Endothelial cell (in vitro differentiated cells): ENCODE results near the gene RPS27A. TPM values are rescaled to one million over a fixed set of nuclear protein-coding genes. Genes with fewer than 3 reads are reported as not detected.
A peak's percentile ranks its signal among the peaks of the same experiment; 100 is the strongest.

ENCODE experiments used
- DNase-seq: peaks from one replicate; pipeline ENCODE4 v3.0.0; 2021; ENCODE audit warnings: low spot score
- H3K27ac Mint-ChIP-seq: one replicate; pipeline ENCODE4 v1.8.0; 2021; ENCODE audit warnings: mixed read lengths, inconsistent platforms; ENCODE audit not compliant: unreplicated experiment
- H3K27me3 Mint-ChIP-seq: one replicate; pipeline ENCODE4 v1.8.0; 2021; ENCODE audit warnings: mild to moderate bottlenecking, moderate library complexity, mixed read lengths, inconsistent platforms; ENCODE audit not compliant: unreplicated experiment
- H3K36me3 Mint-ChIP-seq: one replicate; pipeline ENCODE4 v1.8.0; 2021; ENCODE audit warnings: mild to moderate bottlenecking, low read depth, mixed read lengths, inconsistent platforms; ENCODE audit not compliant: unreplicated experiment
- H3K4me1 Mint-ChIP-seq: one replicate; pipeline ENCODE4 v1.8.0; 2021; ENCODE audit warnings: mild to moderate bottlenecking, mixed read lengths, inconsistent platforms; ENCODE audit not compliant: unreplicated experiment
- H3K4me3 Mint-ChIP-seq: one replicate; pipeline ENCODE4 v1.8.0; 2021; ENCODE audit warnings: mild to moderate bottlenecking, mixed read lengths, inconsistent platforms; ENCODE audit not compliant: unreplicated experiment
- H3K9me3 Mint-ChIP-seq: one replicate; pipeline ENCODE4 v1.8.0; 2021; ENCODE audit warnings: mixed read lengths, inconsistent platforms; ENCODE audit not compliant: unreplicated experiment
- CTCF ChIP-seq: fragments of 200-600 bp; sonication (generic); IDR thresholded peaks from one replicate; pipeline ENCODE4 v1.5.0; 2021; ENCODE audit warnings: antibody characterized with exemption; ENCODE audit not compliant: unreplicated experiment
- total RNA-seq: library from RNA; stranded (reverse); fragmentation: NEBNext Ultra II Directional; extraction: Animal tissue kit (Norgen Biotek cat#: 25700); gene quantifications from one replicate; pipeline ENCODE4 v1.2.1, GENCODE V29; 2021; ENCODE audit not compliant: unreplicated experiment

RPS27A gene
- total RNA-seq, 1 donor from 2014 or later: 1,292 TPM

DNA sequence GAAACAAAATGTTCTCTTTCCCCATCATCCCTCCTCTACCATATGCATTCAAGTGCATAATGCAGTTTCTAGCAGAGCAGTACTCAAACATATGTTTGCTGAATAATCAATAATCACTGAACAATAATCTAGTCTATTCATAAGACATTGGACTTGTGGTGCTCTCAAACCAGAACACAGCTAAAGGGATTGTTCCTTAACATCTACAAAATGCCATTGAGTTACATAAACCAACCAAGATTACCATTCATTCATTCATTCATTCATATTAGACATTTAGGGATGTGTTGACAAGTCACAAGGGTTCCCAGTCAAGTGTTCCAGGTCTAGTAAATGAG lies 4.3 kb upstream of the RPS27A start:
- Mint-ChIP-seq H3K4me1 (peaks cover 41% of the 10 kb centered on the region), H3K4me3 (peak overlapping the region; percentile 53), H3K27ac (peak overlapping the region; percentile 92), H3K27me3 (peaks cover 11% of the 10 kb centered on the region), H3K9me3 (no peaks in the 10 kb centered on the region), H3K36me3 (peaks cover 11% of the 10 kb centered on the region)
- DNase-seq: no peak
- no peak for TF ChIP-seq CTCF

DNA sequence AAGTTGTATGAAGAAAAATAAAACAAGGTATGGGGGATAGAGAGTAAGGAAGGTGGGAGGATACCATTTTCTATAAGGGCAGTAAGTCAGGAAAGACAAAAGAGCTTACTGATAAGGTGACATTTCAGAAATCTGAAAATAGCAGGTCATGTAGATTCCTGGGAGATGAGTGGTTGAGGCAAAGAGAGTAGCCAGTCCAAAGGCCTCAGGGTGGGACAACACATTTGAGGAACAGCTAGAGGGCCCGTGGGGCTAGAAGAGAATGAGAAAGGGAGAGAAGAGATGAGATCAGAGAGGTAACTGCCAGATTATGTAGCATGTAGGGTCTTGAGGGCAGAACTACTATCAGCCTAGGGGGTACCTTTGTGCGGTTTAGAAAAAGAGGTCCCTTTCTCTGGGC lies 3.3 kb upstream of the RPS27A start:
- peaks cover 17% of the 10 kb centered on the region for H3K27me3 Mint-ChIP-seq
- H3K9me3 Mint-ChIP-seq: no peaks in the 10 kb centered on the region
- TF ChIP-seq CTCF: no peak
- peaks cover 16% of the 10 kb centered on the region for H3K36me3 Mint-ChIP-seq
- H3K4me3 Mint-ChIP-seq: peak overlapping the region; percentile 24
- no peak for DNase-seq
- H3K4me1 Mint-ChIP-seq: peaks cover 45% of the 10 kb centered on the region
- H3K27ac Mint-ChIP-seq: peak overlapping the region; percentile 44

DNA sequence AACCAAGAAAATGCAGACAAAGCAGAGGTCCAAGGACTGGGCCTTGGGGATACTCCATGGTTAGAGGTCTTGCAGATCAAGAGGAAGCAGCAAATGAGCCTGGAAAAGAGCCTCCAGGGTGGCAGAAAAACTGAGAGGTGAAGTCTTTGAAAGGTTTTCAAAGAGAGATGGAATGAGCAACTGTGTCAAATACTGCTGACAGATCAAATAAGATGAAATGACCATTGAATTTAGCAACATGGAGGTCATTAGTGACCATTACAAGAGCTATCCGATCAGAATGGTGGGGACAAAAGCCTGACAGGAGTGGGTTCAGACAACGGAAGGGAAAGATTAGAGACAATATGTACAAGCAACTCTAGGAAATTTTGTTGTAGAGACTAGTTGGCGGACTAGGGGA lies 1.9 kb upstream of the RPS27A start:
- peaks cover 47% of the 10 kb centered on the region for H3K4me1 Mint-ChIP-seq
- no peak for DNase-seq
- H3K36me3 Mint-ChIP-seq: peaks cover 21% of the 10 kb centered on the region
- peak overlapping the region; percentile 84 for H3K4me3 Mint-ChIP-seq
- H3K27me3 Mint-ChIP-seq: peaks cover 17% of the 10 kb centered on the region
- H3K9me3 Mint-ChIP-seq: no peaks in the 10 kb centered on the region
- H3K27ac Mint-ChIP-seq: peak overlapping the region; percentile 91
- no peak for TF ChIP-seq CTCF

- Mint-ChIP-seq H3K36me3 (peaks cover 21% of the 10 kb centered on the region), H3K4me3 (peak overlapping the region; percentile 97), H3K4me1 (peaks cover 47% of the 10 kb centered on the region), H3K9me3 (no peaks in the 10 kb centered on the region), H3K27ac (peak overlapping the region; percentile 99), H3K27me3 (peaks cover 17% of the 10 kb centered on the region)
- DNase-seq: no peak
- no peak for TF ChIP-seq CTCF
Measured at GRCh38 chr2:55231546-55232083, 873 bp upstream of the RPS27A start.

DNA sequence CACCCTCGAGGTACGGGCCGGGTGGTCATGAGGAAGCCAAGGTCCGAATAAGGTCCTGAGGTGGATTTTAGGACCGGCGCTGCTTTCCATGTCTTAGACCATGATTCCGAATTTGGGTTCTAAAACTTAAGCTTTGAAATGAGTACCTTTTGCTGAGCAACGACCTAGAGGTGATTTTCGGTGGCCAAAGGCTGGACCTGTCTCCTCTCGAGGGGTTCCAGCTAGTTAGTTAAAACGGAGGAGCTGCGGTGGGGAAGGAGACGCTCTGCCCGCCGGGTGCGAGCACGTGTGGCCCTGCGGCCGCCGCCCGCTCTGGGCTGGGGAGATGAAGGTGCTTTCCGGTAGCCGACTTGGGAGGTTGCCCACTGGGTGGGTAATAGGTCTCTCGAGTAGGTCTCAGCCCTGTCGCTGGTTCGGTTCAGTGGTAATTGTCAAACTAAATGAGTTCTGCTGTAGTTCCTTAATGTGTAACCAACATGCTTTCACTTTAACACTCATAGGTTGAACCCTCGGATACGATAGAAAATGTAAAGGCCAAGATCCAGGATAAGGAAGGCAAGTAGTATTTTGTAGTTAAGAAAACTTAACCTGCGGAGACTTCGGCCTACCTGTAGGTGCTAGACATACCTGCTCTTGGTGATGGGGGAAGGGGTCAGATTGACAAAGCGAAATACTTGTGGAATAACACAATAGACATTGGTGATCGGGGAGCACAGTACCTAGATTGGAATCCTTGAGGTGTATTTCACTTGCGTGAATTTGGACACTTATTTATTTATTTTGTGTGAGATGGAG lies 572 bp downstream of the RPS27A start:
- H3K4me3 Mint-ChIP-seq: peak overlapping the region; percentile 97

More for the DNA sequence above, 572 bp downstream of the RPS27A start:
- no peaks in the 10 kb centered on the region for H3K9me3 Mint-ChIP-seq
- peaks cover 21% of the 10 kb centered on the region for H3K36me3 Mint-ChIP-seq
- no peak for TF ChIP-seq CTCF
- H3K4me1 Mint-ChIP-seq: peaks cover 40% of the 10 kb centered on the region
- H3K27me3 Mint-ChIP-seq: peaks cover 14% of the 10 kb centered on the region
- peak; percentile 29 for DNase-seq
- peak overlapping the region; percentile 99 for H3K27ac Mint-ChIP-seq
